Adrenal gland (tissue), 5 donors: Measurements from ENCODE around the gene BMERB1.

ENCODE experiments used
- POLR2A ChIP-seq, 2 donors: fragments of 450-650 bp; IDR thresholded peaks; one replicate each; pipeline ENCODE4 v1.6.1; 2017; ENCODE audit warnings: antibody characterized with exemption in 2 of 2, mild to moderate bottlenecking in 2 of 2, moderate library complexity in 1 of 2
- TF ChIP-seq, protein P1 (sequence below), 6 experiments: fragments of 450-650 bp in 4 of 6; fragments of 200-600 bp in 2 of 6; sonication (generic) in 1 of 6; IDR thresholded peaks; 1 replicate in 5 of 6; 2 replicates in 1 of 6; pipeline versions ENCODE4 v1.5.1 to v1.8.0; 2016 to 2021; ENCODE audit warnings: antibody characterized with exemption in 6 of 6, mild to moderate bottlenecking in 2 of 6, moderate library complexity in 1 of 6
- donor health status: DM: no; HTN: no; CAD: no.

DNA sequence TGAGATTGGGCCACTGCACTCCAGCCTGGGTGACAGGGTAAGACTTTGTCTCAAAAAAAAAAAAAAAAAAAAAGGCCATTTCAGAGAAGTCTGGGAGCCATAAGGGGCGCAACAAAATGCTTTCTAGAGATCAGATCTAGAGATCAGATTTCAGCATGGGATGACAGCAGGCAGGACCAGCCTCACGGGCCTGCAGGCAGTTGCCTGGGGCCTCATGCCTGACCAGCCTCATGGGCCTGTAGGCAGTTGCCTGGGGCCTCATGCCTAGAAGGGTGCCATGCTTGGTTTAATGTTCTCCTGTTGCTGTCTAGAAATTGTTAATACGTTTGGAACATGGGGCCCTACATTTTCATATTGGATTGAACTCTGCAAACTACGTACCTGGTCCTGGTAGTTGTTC, 149.1 kb downstream of the BMERB1 start:
- TF ChIP-seq, protein P1, sequence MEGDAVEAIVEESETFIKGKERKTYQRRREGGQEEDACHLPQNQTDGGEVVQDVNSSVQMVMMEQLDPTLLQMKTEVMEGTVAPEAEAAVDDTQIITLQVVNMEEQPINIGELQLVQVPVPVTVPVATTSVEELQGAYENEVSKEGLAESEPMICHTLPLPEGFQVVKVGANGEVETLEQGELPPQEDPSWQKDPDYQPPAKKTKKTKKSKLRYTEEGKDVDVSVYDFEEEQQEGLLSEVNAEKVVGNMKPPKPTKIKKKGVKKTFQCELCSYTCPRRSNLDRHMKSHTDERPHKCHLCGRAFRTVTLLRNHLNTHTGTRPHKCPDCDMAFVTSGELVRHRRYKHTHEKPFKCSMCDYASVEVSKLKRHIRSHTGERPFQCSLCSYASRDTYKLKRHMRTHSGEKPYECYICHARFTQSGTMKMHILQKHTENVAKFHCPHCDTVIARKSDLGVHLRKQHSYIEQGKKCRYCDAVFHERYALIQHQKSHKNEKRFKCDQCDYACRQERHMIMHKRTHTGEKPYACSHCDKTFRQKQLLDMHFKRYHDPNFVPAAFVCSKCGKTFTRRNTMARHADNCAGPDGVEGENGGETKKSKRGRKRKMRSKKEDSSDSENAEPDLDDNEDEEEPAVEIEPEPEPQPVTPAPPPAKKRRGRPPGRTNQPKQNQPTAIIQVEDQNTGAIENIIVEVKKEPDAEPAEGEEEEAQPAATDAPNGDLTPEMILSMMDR (IDR thresholded peaks at IDR 0.05), result no peak
- no peak for TF ChIP-seq POLR2A (IDR thresholded peaks at IDR 0.05)
